Tibial nerve (tissue), 4 donors: Measurements from ENCODE around the gene KRTAP19-4.

Experiments
- EP300 ChIP-seq, 2 donors: sonication (generic); formaldehyde crosslinking; IDR thresholded peaks; one replicate each; pipeline ENCODE4 v1.6.1; 2017; ENCODE audit warnings: antibody characterized with exemption in 2 of 2, mild to moderate bottlenecking in 1 of 2
- POLR2A ChIP-seq, 2 donors: fragments of 450-650 bp; IDR thresholded peaks; one replicate each; pipeline ENCODE4 v1.6.1; 2017; ENCODE audit warnings: antibody characterized with exemption in 2 of 2, mild to moderate bottlenecking in 2 of 2, moderate library complexity in 2 of 2
- TF ChIP-seq, protein P1 (sequence below), 5 experiments: fragments of 200-600 bp in 3 of 5; fragments of 450-650 bp in 2 of 5; sonication (generic) in 3 of 5; IDR thresholded peaks; one replicate each; pipeline ENCODE4 v1.5.1; 2016 to 2019; ENCODE audit warnings: antibody characterized with exemption in 5 of 5, mild to moderate bottlenecking in 3 of 5, moderate library complexity in 2 of 5

GRCh38 chr21:30468900-30469714, 27.9 kb downstream of the KRTAP19-4 start:
- TF ChIP-seq, protein P1, sequence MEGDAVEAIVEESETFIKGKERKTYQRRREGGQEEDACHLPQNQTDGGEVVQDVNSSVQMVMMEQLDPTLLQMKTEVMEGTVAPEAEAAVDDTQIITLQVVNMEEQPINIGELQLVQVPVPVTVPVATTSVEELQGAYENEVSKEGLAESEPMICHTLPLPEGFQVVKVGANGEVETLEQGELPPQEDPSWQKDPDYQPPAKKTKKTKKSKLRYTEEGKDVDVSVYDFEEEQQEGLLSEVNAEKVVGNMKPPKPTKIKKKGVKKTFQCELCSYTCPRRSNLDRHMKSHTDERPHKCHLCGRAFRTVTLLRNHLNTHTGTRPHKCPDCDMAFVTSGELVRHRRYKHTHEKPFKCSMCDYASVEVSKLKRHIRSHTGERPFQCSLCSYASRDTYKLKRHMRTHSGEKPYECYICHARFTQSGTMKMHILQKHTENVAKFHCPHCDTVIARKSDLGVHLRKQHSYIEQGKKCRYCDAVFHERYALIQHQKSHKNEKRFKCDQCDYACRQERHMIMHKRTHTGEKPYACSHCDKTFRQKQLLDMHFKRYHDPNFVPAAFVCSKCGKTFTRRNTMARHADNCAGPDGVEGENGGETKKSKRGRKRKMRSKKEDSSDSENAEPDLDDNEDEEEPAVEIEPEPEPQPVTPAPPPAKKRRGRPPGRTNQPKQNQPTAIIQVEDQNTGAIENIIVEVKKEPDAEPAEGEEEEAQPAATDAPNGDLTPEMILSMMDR (IDR thresholded peaks at IDR 0.05): no peak
- no peak for TF ChIP-seq EP300 (IDR thresholded peaks at IDR 0.05)
- TF ChIP-seq POLR2A (IDR thresholded peaks at IDR 0.05): no peak
